Measurements from ENCODE around the gene SLC16A10. TPM values are rescaled to one million over a fixed set of nuclear protein-coding genes. Genes with fewer than 3 reads are reported as not detected.

The SLC16A10 gene
- total RNA-seq, 2 donors from 2014 or later, result 4.9 to 6.5 TPM

DNA sequence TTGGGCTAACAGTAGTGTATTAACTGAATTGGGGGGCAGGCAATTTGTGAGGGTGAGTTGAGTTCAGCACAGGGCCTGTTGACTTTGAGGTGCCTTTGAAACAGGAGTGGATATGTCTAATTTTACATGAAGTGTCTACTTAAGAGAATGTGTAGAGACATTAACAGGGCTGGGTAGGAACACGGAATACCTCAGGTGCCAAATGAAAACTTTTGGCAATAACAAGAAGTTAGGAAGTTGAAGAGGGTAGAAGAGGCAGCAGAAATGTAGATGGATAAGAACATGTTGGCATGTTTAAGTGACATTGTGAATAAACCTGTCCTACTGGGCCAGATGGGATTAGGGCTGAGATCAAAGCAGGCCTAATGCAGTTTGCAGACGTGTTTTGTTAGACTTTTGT is 117.0 kb downstream of the SLC16A10 start:
- H3K4me1 Mint-ChIP-seq (ENCODE audit: low read depth), result peaks cover 9% of the 10 kb centered on the region
- no peak overlapping the region for H3K27ac Mint-ChIP-seq
- no peaks in the 10 kb centered on the region for H3K9me3 Mint-ChIP-seq
- DNase-seq (no peak), ATAC-seq (replicated peaks in 1 of 2) (no peak)
- no peaks in the 10 kb centered on the region for H3K36me3 Mint-ChIP-seq (ENCODE audit: insufficient read depth in 2 of 2)
- no peak overlapping the region for H3K4me3 Mint-ChIP-seq
- H3K27me3 Mint-ChIP-seq (ENCODE audit: low read depth), result no peaks in the 10 kb centered on the region

DNA sequence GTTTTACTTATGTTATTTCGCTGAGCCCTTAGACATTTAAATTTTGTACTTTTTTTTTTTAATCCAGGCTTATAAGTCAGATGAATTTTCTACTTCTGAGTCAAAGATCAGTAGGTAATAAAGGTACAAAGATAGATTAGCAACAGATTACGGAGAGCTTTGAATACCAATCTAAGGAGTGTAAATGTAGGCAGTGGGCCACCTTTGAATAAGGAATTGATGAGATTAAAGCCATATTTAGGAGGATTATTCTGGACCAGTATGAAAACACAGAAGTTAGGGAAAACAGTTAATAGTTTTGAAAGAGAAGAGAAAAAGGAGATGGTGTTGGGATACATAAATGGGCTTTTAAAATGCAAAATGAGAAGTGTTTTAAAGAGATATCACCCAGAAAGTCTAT is 117.6 kb downstream of the SLC16A10 start:
- H3K4me1 Mint-ChIP-seq (ENCODE audit: low read depth), result peaks cover 6% of the 10 kb centered on the region
- no peak for ATAC-seq (replicated peaks in 1 of 2)
- H3K4me3 Mint-ChIP-seq, result no peak overlapping the region
- no peak for DNase-seq
- no peaks in the 10 kb centered on the region for H3K27me3 Mint-ChIP-seq (ENCODE audit: low read depth)
- H3K36me3 Mint-ChIP-seq (ENCODE audit: insufficient read depth in 2 of 2), result no peaks in the 10 kb centered on the region
- H3K9me3 Mint-ChIP-seq, result no peaks in the 10 kb centered on the region
- no peak overlapping the region for H3K27ac Mint-ChIP-seq

DNA sequence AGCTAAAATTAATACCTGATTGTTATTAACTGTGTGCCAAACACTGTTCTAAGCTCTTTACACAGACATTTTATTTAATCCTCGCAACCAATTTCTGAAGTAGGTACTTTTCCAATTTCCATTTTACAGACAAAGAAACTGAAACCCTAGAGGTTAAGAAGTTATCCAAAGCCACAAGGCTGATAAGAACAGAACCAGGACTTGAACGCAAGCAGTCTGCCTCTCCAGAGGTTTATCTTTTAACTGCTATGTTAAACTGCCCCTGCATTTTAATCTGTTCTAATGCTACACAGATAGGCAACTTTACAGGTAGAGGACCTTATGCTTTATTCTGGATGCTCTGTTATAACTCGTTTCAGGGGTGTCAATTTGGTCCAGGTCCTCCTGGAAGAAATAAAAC is 118.2 kb downstream of the SLC16A10 start:
- H3K4me3 Mint-ChIP-seq, result no peak overlapping the region
- DNase-seq (no peak), ATAC-seq (replicated peaks in 1 of 2) (no peak)
- no peaks in the 10 kb centered on the region for H3K36me3 Mint-ChIP-seq (ENCODE audit: insufficient read depth in 2 of 2)
- no peak overlapping the region for H3K27ac Mint-ChIP-seq
- no peaks in the 10 kb centered on the region for H3K27me3 Mint-ChIP-seq (ENCODE audit: low read depth)
- H3K9me3 Mint-ChIP-seq, result no peaks in the 10 kb centered on the region
- H3K4me1 Mint-ChIP-seq (ENCODE audit: low read depth), result peaks cover 4% of the 10 kb centered on the region

- Mint-ChIP-seq H3K9me3 (no peaks in the 10 kb centered on the region), H3K36me3 (ENCODE audit: insufficient read depth in 2 of 2) (no peaks in the 10 kb centered on the region), H3K27ac (no peak overlapping the region), H3K4me1 (ENCODE audit: low read depth) (peaks cover 6% of the 10 kb centered on the region), H3K27me3 (ENCODE audit: low read depth) (no peaks in the 10 kb centered on the region), H3K4me3 (no peak overlapping the region)
- ATAC-seq (replicated peaks in 1 of 2) (no peak), DNase-seq (no peak)
Measured at GRCh38 chr6:111207141-111207858, 120.0 kb downstream of the SLC16A10 start.

GRCh38 chr6:111208933-111209332 is 121.6 kb downstream of the SLC16A10 start:
- Mint-ChIP-seq H3K36me3 (ENCODE audit: insufficient read depth in 2 of 2) (no peaks in the 10 kb centered on the region), H3K4me3 (no peak overlapping the region), H3K4me1 (ENCODE audit: low read depth) (peaks cover 6% of the 10 kb centered on the region), H3K27me3 (ENCODE audit: low read depth) (no peaks in the 10 kb centered on the region), H3K9me3 (no peaks in the 10 kb centered on the region), H3K27ac (no peak overlapping the region)
- ATAC-seq (replicated peaks in 1 of 2) (no peak), DNase-seq (no peak)

- peak; percentile 9 to 33 for DNase-seq
- H3K9me3 Mint-ChIP-seq, result no peaks in the 10 kb centered on the region
- H3K36me3 Mint-ChIP-seq (ENCODE audit: insufficient read depth in 2 of 2), result no peaks in the 10 kb centered on the region
- peaks cover 6% of the 10 kb centered on the region for H3K4me1 Mint-ChIP-seq (ENCODE audit: low read depth)
- H3K27ac Mint-ChIP-seq, result no peak overlapping the region
- ATAC-seq (replicated peaks in 1 of 2), result peak; percentile 51 to 52
- H3K27me3 Mint-ChIP-seq (ENCODE audit: low read depth), result no peaks in the 10 kb centered on the region
- H3K4me3 Mint-ChIP-seq, result no peak overlapping the region
Measured at GRCh38 chr6:111210194-111210728, 123.0 kb downstream of the SLC16A10 start.

GRCh38 chr6:111211411-111212030 is 124.2 kb downstream of the SLC16A10 start:
- Mint-ChIP-seq H3K4me3 (no peak overlapping the region), H3K36me3 (ENCODE audit: insufficient read depth in 2 of 2) (no peaks in the 10 kb centered on the region), H3K27ac (no peak overlapping the region), H3K27me3 (ENCODE audit: low read depth) (no peaks in the 10 kb centered on the region), H3K9me3 (no peaks in the 10 kb centered on the region), H3K4me1 (ENCODE audit: low read depth) (peaks cover 6% of the 10 kb centered on the region)
- ATAC-seq (replicated peaks in 1 of 2) (no peak), DNase-seq (no peak)

- Mint-ChIP-seq H3K36me3 (ENCODE audit: insufficient read depth in 2 of 2) (no peaks in the 10 kb centered on the region), H3K27ac (no peak overlapping the region), H3K4me1 (ENCODE audit: low read depth) (peaks cover 6% of the 10 kb centered on the region), H3K4me3 (no peak overlapping the region), H3K27me3 (ENCODE audit: low read depth) (no peaks in the 10 kb centered on the region), H3K9me3 (no peaks in the 10 kb centered on the region)
- no peak for DNase-seq
- ATAC-seq (replicated peaks in 1 of 2), result no peak
Measured at GRCh38 chr6:111212625-111213024, 125.3 kb downstream of the SLC16A10 start.

GRCh38 chr6:111215131-111215530 is 127.8 kb downstream of the SLC16A10 start:
- no peaks in the 10 kb centered on the region for H3K9me3 Mint-ChIP-seq
- no peaks in the 10 kb centered on the region for H3K36me3 Mint-ChIP-seq (ENCODE audit: insufficient read depth in 2 of 2)
- H3K27me3 Mint-ChIP-seq (ENCODE audit: low read depth), result no peaks in the 10 kb centered on the region
- no peak for ATAC-seq (replicated peaks in 1 of 2)
- H3K4me3 Mint-ChIP-seq, result no peak overlapping the region
- no peak for DNase-seq
- H3K4me1 Mint-ChIP-seq (ENCODE audit: low read depth), result peaks cover 5% of the 10 kb centered on the region
- no peak overlapping the region for H3K27ac Mint-ChIP-seq

DNA sequence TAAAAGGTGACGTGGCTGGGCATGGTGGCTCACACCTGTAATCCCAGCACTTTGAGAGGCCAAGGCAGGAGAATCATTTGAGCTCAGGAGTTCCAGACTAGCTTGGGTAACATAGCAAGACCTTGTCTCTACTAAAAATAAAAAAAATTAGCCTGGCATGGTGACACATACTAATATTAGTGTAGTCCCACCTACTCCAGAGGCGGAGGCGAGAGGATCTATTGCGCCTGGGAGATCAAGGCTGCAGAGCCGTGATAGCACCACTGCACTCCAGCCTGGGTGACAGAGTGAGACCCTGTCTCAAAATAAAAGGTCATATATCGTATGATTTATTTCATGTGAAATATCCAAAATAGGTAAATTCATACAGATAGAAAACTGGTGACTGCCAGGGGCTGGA is 132.5 kb downstream of the SLC16A10 start:
- Mint-ChIP-seq H3K27ac (no peak overlapping the region), H3K36me3 (ENCODE audit: insufficient read depth in 2 of 2) (no peaks in the 10 kb centered on the region), H3K4me3 (no peak overlapping the region), H3K27me3 (ENCODE audit: low read depth) (no peaks in the 10 kb centered on the region), H3K9me3 (no peaks in the 10 kb centered on the region), H3K4me1 (ENCODE audit: low read depth) (no peaks in the 10 kb centered on the region)
- DNase-seq (no peak), ATAC-seq (replicated peaks in 1 of 2) (no peak)

- Mint-ChIP-seq H3K27me3 (ENCODE audit: low read depth) (no peaks in the 10 kb centered on the region), H3K36me3 (ENCODE audit: insufficient read depth in 2 of 2) (no peaks in the 10 kb centered on the region), H3K9me3 (no peaks in the 10 kb centered on the region), H3K4me1 (ENCODE audit: low read depth) (no peaks in the 10 kb centered on the region), H3K4me3 (no peak overlapping the region), H3K27ac (no peak overlapping the region)
- DNase-seq (no peak), ATAC-seq (replicated peaks in 1 of 2) (no peak)
Measured at GRCh38 chr6:111220383-111221031, 133.2 kb downstream of the SLC16A10 start.

DNA sequence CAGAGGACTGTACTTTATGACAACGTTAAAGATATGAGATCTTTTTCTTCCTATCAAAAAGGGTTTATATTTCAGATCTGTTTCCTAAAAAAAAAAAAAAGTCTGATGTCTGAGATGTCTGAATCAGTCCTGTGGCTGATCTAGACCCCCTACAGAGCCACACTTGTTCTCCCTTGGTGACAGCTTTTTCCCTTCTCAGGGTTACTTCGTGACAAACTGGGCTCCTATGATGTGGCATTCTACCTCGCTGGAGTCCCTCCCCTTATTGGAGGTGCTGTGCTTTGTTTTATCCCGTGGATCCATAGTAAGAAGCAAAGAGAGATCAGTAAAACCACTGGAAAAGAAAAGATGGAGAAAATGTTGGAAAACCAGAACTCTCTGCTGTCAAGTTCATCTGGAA is 134.5 kb downstream of the SLC16A10 start:
- Mint-ChIP-seq H3K4me1 (ENCODE audit: low read depth) (no peaks in the 10 kb centered on the region), H3K9me3 (no peaks in the 10 kb centered on the region), H3K36me3 (ENCODE audit: insufficient read depth in 2 of 2) (no peaks in the 10 kb centered on the region), H3K4me3 (no peak overlapping the region), H3K27ac (no peak overlapping the region), H3K27me3 (ENCODE audit: low read depth) (no peaks in the 10 kb centered on the region)
- DNase-seq (no peak), ATAC-seq (replicated peaks in 1 of 2) (no peak)

- Mint-ChIP-seq H3K27ac (no peak overlapping the region), H3K4me1 (ENCODE audit: low read depth) (no peaks in the 10 kb centered on the region), H3K9me3 (no peaks in the 10 kb centered on the region), H3K4me3 (no peak overlapping the region), H3K36me3 (ENCODE audit: insufficient read depth in 2 of 2) (no peaks in the 10 kb centered on the region), H3K27me3 (ENCODE audit: low read depth) (no peaks in the 10 kb centered on the region)
- no peak for DNase-seq
- no peak for ATAC-seq (replicated peaks in 1 of 2)
Measured at GRCh38 chr6:111222341-111222740, 135.0 kb downstream of the SLC16A10 start.
